A549 (cell line): Measurements from ENCODE around the gene STAT5A. TPM values are rescaled to one million over a fixed set of nuclear protein-coding genes. Genes with fewer than 3 reads are reported as not detected.
"Not testable (repeated sequence)": the region's sequence is repeated elsewhere in the genome, so short reads cannot be mapped to it uniquely, and the experiment has no call there.

Experiments
- ATAC-seq, 2 experiments: fragments of 200-7000 bp in 1 of 2; fragments of >200 bp in 1 of 2; cut with Nextera tagmentation in 1 of 2; cut with Tn5 transposase in 1 of 2; 3 replicates each; pipeline versions ENCODE4 v1.8.0 to v1.9.1; 2018 to 2020; ENCODE audit warnings: mild to moderate bottlenecking in 1 of 2, moderate library complexity in 1 of 2
- CTCF ChIA-PET: fragments of 300-600 bp; sonication (Branson Sonifier 250); formaldehyde crosslinking; extraction: SDS; loops from one replicate; lab custom pipeline; 2021; ENCODE audit warnings: antibody characterized with exemption, inconsistent platforms; lab: Yijun Ruan, JAX
- POLR2A ChIA-PET: fragments of 350-600 bp; formaldehyde crosslinking; extraction: SDS; loops from one replicate; lab custom pipeline; 2021; ENCODE audit warnings: antibody characterized with exemption, inconsistent platforms; lab: Yijun Ruan, JAX
- DNase-seq, 2 experiments: peaks; one replicate each; pipeline versions ENCODE4 v3.0.0 to v3.0.0-alpha.2; 2011 to 2016; ENCODE audit warnings: low read depth in 1 of 2, low spot score in 1 of 2
- FAIRE-seq: peaks from 2 replicates; lab custom pipeline; 2011; peaks lifted over from hg19 to GRCh38; lab: Jason Lieb, UNC
- H3K27ac ChIP-seq, 2 experiments: fragments of >200 bp; sonication (Bioruptor Twin); formaldehyde crosslinking; 3 replicates each; pipeline ENCODE4 v1.5.1; 2016 to 2017
- H3K4me1 ChIP-seq: fragments of >200 bp; sonication (Bioruptor Twin); formaldehyde crosslinking; 3 replicates; pipeline ENCODE4 v1.6.1; 2016
- H3K4me2 ChIP-seq: fragments of >200 bp; sonication (Bioruptor Twin); formaldehyde crosslinking; 3 replicates; pipeline ENCODE4 v1.6.1; 2016
- H3K4me3 ChIP-seq: fragments of >200 bp; sonication (Bioruptor Twin); formaldehyde crosslinking; 3 replicates; pipeline ENCODE4 v1.5.1; 2016
- H3K9me3 ChIP-seq: fragments of >200 bp; sonication (Bioruptor Twin); formaldehyde crosslinking; 3 replicates; pipeline ENCODE4 v1.6.1; 2016
- BCL3 ChIP-seq: fragments of >200 bp; sonication (Bioruptor Twin); formaldehyde crosslinking; IDR thresholded peaks from 3 replicates; pipeline ENCODE4 v1.6.1; 2016
- CBX2 ChIP-seq: fragments of 200-600 bp; sonication (generic); IDR thresholded peaks from 2 replicates; pipeline ENCODE4 v1.6.1; 2016; ENCODE audit warnings: low read depth, mild to moderate bottlenecking, borderline replicate concordance
- ELK1 ChIP-seq: fragments of 150-350 bp; IDR thresholded peaks from 2 replicates; pipeline ENCODE4 v1.6.1; 2014; ENCODE audit warnings: low read depth, mild to moderate bottlenecking, low read length
- FOSL2 ChIP-seq, 2 experiments: fragments of 450-650 bp in 1 of 2; fragments of >200 bp in 1 of 2; sonication (Bioruptor Twin) in 1 of 2; formaldehyde crosslinking; IDR thresholded peaks; 2 replicates each; pipeline versions ENCODE4 v1.5.0 to v1.6.1; 2016 to 2020; ENCODE audit warnings: mild to moderate bottlenecking in 1 of 2, moderate library complexity in 1 of 2
- FOXS1 ChIP-seq: fragments of 250-450 bp; sonication (Bioruptor Pico); IDR thresholded peaks from 2 replicates; pipeline ENCODE4 v1.5.0; 2020; ENCODE audit warnings: mild to moderate bottlenecking, moderate library complexity
- JUN ChIP-seq, 2 experiments: fragments of >200 bp; sonication (Bioruptor Twin); formaldehyde crosslinking; IDR thresholded peaks; 2 replicates in 1 of 2; 3 replicates in 1 of 2; pipeline ENCODE4 v1.6.1; 2016 to 2017
- KDM1A ChIP-seq: fragments of 200-600 bp; sonication (generic); IDR thresholded peaks from 2 replicates; pipeline ENCODE4 v1.6.1; 2016; ENCODE audit warnings: low read depth, mild to moderate bottlenecking
- MAX ChIP-seq: IDR thresholded peaks from 2 replicates; pipeline ENCODE4 v1.6.1; 2012
- NPAS2 ChIP-seq: fragments of 250-450 bp; sonication (Bioruptor Pico); IDR thresholded peaks from 2 replicates; pipeline ENCODE4 v1.8.0; 2022; ENCODE audit warnings: mild to moderate bottlenecking, moderate library complexity, borderline replicate concordance
- RAD21 ChIP-seq, 2 experiments: fragments of >200 bp in 1 of 2; sonication (Bioruptor Twin) in 1 of 2; formaldehyde crosslinking in 1 of 2; IDR thresholded peaks in 1 of 2; conservative IDR thresholded peaks in 1 of 2; 2 replicates in 1 of 2; 3 replicates in 1 of 2; pipeline ENCODE4 v1.6.1; 2012 to 2018; ENCODE audit warnings: inconsistent platforms in 1 of 2
- RARB ChIP-seq: fragments of 250-450 bp; sonication (Bioruptor Pico); IDR thresholded peaks from 2 replicates; pipeline ENCODE4 v1.8.0; 2021; ENCODE audit warnings: mild to moderate bottlenecking, moderate library complexity
- RCOR1 ChIP-seq: fragments of 150-350 bp; IDR thresholded peaks from 2 replicates; pipeline ENCODE4 v1.6.1; 2014; ENCODE audit warnings: antibody characterized with exemption, low read length, low read depth
- RFX5 ChIP-seq: fragments of 450-650 bp; IDR thresholded peaks from 2 replicates; pipeline ENCODE4 v1.7.1; 2014; ENCODE audit warnings: antibody characterized with exemption, mild to moderate bottlenecking, moderate library complexity
- SMC3 ChIP-seq: fragments of >200 bp; sonication (Bioruptor Twin); formaldehyde crosslinking; IDR thresholded peaks from 3 replicates; pipeline ENCODE4 v1.6.1; 2018; ENCODE audit warnings: inconsistent platforms
- TP53 ChIP-seq: fragments of 250-450 bp; sonication (Bioruptor Pico); IDR thresholded peaks from 2 replicates; pipeline ENCODE4 v1.5.0; 2021; ENCODE audit warnings: mild to moderate bottlenecking, moderate library complexity
- WGBS: methylation state at CpG from one replicate; pipeline ENCODE4 v1.1.6; 2017; ENCODE audit errors: missing lambda C conversion rate; 5-methylcytosine and 5-hydroxymethylcytosine counted together
- polyA minus RNA-seq: library from RNA; depleted of rRNA, polyadenylated mRNA; stranded (reverse); fragments of >200 nt; gene quantifications from 2 replicates; pipeline ENCODE4 v1.2.3, GENCODE V29; 2011; rRNA and poly(A)+ RNA removed
- polyA plus RNA-seq, 4 experiments: library from polyadenylated mRNA; depleted of rRNA in 3 of 4; stranded (reverse); fragments of >200 nt; fragmentation: RNase III in 1 of 4; extraction: RNeasy Plus Mini Kit Qiagen cat#74134 plus additional on column Dnase treatment in 1 of 4; gene quantifications; 2 replicates in 3 of 4; 3 replicates in 1 of 4; pipeline ENCODE4 v1.2.3, GENCODE V29; 2011 to 2017
- TF ChIP-seq, protein P1 (sequence below): IDR thresholded peaks from 2 replicates; pipeline ENCODE4 v1.6.1; 2012; ENCODE audit warnings: low read depth, borderline replicate concordance

Gene STAT5A
- 2.2 and 3.1 TPM in 2 replicates for polyA plus RNA-seq (2011; rRNA removed)
- 2.6 and 3.3 TPM in 2 replicates for polyA plus RNA-seq (2012; cell fraction: cytosol; rRNA removed)
- polyA plus RNA-seq (2012; cell fraction: nucleus; rRNA removed), result 5.6 and 7.9 TPM in 2 replicates
- polyA plus RNA-seq (2017; fragmentation: RNase III; extraction: RNeasy Plus Mini Kit Qiagen cat#74134 plus additional on column Dnase treatment), result 3.9 to 4.4 TPM (median 4.0 TPM) in 3 replicates
- polyA minus RNA-seq, result 2.9 and 4.3 TPM in 2 replicates

- H3K9me3 ChIP-seq, result no peaks in the 10 kb centered on the region
- H3K4me1 ChIP-seq, result peaks cover 12% of the 10 kb centered on the region
- DNase-seq (peak; percentile 73 to 83), FAIRE-seq (no peak), ATAC-seq (peak; percentile 81 to 86)
- H3K27ac ChIP-seq, result peak within 1 kb of the TSS; percentile 79 to 92
- WGBS, result 22% methylated on average over 34 of the region's 88 CpGs
- ChIA-PET POLR2A (interaction anchor here (0.5 to 1.2 kb wide), 7 partner anchors 9 to 270 kb away, joined by 3 to 7 read pairs (median 4); no protein-coding TSS in a partner anchor), CTCF (interaction anchor here (0.5 to 3.4 kb wide), 13 partner anchors 10 to 297 kb away, joined by 3 to 14 read pairs (median 3); partner anchors contain the start of gene GHDC)
- peak within 1 kb of the TSS; percentile 62 for H3K4me3 ChIP-seq
- peak within 1 kb of the TSS; percentile 95 for H3K4me2 ChIP-seq
- TF ChIP-seq NPAS2 (peak; percentile 11; the same call in 1 of the 2 replicates), CBX2 (no peak), RAD21 (conservative IDR thresholded peaks at IDR 0.05 in 1 of 2, IDR thresholded peaks at IDR 0.05 in 1 of 2) (0 out of 5 replicates have a peak, but pooled peaks of 1 of the 2 experiments have one; percentile 13), BCL3 (peak; percentile 35; the same call in 1 of the 3 replicates), RFX5 (peak; percentile 91), JUN (IDR thresholded peaks at IDR 0.05) (peak; percentile 19 to 42; a peak in 1 of 5 replicates), FOXS1 (CRISPR knock-in tag) (no peak), FOSL2 (IDR thresholded peaks at IDR 0.05) (no peak), FOSL2 (CRISPR knock-in tag; IDR thresholded peaks at IDR 0.05) (no peak), KDM1A (peak; percentile 48; the same call in 1 of the 2 replicates)
These were observed at the start of gene STAT5A for GRCh38 chr17:42287977-42288802. TSS of gene STAT5A (plus strand) at chr17:42288498. CDS start at chr17:42289412, 914 bp downstream.

GRCh38 chr17:42239576-42239975 lies 48.7 kb upstream of the STAT5A start:
- ATAC-seq, DNase-seq, POLR2A ChIA-PET, H3K9me3 ChIP-seq, H3K4me2 ChIP-seq, H3K4me3 ChIP-seq, H3K27ac ChIP-seq: not testable (repeated sequence)
- peak; percentile 88 for FAIRE-seq
- 91% methylated on average over 7 of the region's 7 CpGs for WGBS
- CTCF ChIA-PET, result interaction anchor here (0.6 to 3.2 kb wide), 6 partner anchors 8 to 643 kb away, joined by 3 to 13 read pairs (median 4); partner anchors contain the start of gene KCNH4
- peaks cover 16% of the 10 kb centered on the region for H3K4me1 ChIP-seq

GRCh38 chr17:42240201-42240600 lies 48.1 kb upstream of the STAT5A start:
- WGBS, result 74% methylated on average over 5 of the region's 5 CpGs
- DNase-seq, result no peak
- no peak overlapping the region for H3K27ac ChIP-seq
- no peak overlapping the region for H3K4me3 ChIP-seq
- ChIA-PET CTCF (interaction anchor here (0.6 to 2.6 kb wide), 6 partner anchors 11 to 642 kb away, joined by 3 to 11 read pairs (median 3); partner anchors contain the start of gene KCNH4), POLR2A (no interaction called here)
- peak; percentile 23 for FAIRE-seq
- ATAC-seq, result no peak
- no peaks in the 10 kb centered on the region for H3K9me3 ChIP-seq
- H3K4me2 ChIP-seq, result no peak overlapping the region
- TF ChIP-seq RAD21 (conservative IDR thresholded peaks at IDR 0.05 in 1 of 2, IDR thresholded peaks at IDR 0.05 in 1 of 2) (no peak), ELK1 (no peak), TP53 (CRISPR knock-in tag) (no peak), RCOR1 (no peak), RFX5 (no peak), MAX (no peak), SMC3 (no peak), RARB (no peak)
- TF ChIP-seq, protein P1, sequence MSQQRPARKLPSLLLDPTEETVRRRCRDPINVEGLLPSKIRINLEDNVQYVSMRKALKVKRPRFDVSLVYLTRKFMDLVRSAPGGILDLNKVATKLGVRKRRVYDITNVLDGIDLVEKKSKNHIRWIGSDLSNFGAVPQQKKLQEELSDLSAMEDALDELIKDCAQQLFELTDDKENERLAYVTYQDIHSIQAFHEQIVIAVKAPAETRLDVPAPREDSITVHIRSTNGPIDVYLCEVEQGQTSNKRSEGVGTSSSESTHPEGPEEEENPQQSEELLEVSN, result no peak
- peaks cover 16% of the 10 kb centered on the region for H3K4me1 ChIP-seq

DNA sequence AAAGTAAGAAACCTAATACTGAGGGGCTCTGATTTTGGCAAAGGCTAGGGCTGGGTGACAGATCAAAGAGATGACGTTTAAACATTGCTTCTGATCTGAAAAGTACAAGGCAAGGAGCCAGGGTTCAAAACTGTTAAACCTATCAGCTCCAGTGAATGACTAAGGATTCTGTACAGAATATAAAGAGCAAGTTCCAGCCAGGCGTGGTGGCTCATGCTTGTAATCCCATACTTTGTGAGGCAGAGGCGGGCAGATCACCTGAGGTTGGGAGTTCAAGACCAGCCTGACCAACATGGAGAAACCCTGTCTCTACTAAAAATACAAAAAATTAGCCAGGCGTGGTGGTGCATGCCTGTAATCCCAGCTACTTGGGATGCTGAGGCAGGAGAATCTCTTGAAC lies 47.4 kb upstream of the STAT5A start:
- POLR2A ChIA-PET, H3K27ac ChIP-seq, H3K4me2 ChIP-seq, DNase-seq, H3K9me3 ChIP-seq, ATAC-seq, H3K4me3 ChIP-seq, FAIRE-seq: not testable (repeated sequence)
- CTCF ChIA-PET, result interaction anchor here (1.7 to 2.6 kb wide), 2 partner anchors 18 to 71 kb away, joined by 3 to 11 read pairs; no protein-coding TSS in a partner anchor
- peaks cover 17% of the 10 kb centered on the region for H3K4me1 ChIP-seq
- 67% methylated on average over 4 of the region's 4 CpGs for WGBS
